ENCODE measurements around the gene PSMA5. TPM values are rescaled to one million over a fixed set of nuclear protein-coding genes. Genes with fewer than 3 reads are reported as not detected.

The PSMA5 gene
- total RNA-seq, 5 donors from 2014 or later (not counting 1 experiment from before 2014, with no cell fraction given), result 41.1 to 91.2 (median 75.5) TPM

DNA sequence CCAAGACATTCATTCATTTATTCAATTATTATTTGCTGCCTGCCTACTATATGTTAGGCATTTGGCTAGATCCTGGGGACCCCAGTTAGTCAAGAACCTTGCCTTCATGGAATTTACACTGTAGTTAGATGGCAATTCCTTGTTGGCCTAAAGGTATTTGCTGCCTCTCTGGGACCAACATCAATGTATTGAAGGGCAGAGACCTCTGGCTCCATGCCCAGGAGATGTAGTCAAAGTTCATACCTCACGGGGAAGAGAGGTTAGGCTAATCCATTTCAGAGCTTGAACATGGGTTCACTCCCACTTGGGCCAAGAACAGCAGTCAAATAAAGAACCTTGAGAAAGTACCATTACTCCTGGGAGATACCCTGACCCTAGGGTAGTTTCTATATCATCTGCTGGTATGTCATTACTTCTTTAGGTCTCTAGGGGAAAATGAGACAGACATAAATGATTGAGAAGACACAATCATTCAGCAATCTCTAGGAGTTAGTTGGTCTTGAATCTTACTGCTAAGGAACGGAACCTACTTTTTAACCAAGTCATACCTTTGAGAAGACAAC lies 60.5 kb downstream of the PSMA5 start:
- H3K27me3 Mint-ChIP-seq, result peaks cover 25 to 33% of the 10 kb centered on the region in 2 donors
- Histone ChIP-seq H3K27ac (ENCODE audit: low read length) (no peak overlapping the region), H3K4me3 (ENCODE audit: control insufficient read depth in 1 of 2, extremely low read depth in 1 of 2, low read length in 1 of 2) (no peak overlapping the region), H3K27me3 (replicated peaks in 1 of 2; ENCODE audit: control insufficient read depth in 2 of 2, extremely low read depth in 1 of 2, insufficient read depth in 2 of 2, low read length in 1 of 2) (peaks cover 0 to 16% of the 10 kb centered on the region in 2 experiments), H3K36me3 (ENCODE audit: control insufficient read depth in 2 of 2, extremely low read depth in 1 of 2, insufficient read depth in 1 of 2, low read length in 1 of 2) (no peaks in the 10 kb centered on the region), H3K9me3 (no peaks in the 10 kb centered on the region), H3K4me1 (ENCODE audit: control insufficient read depth in 1 of 2, extremely low read depth in 1 of 2, insufficient read depth in 2 of 2, low read length in 2 of 2) (no peaks in the 10 kb centered on the region)
- ChIA-PET CTCF (no interaction called here), POLR2A (no interaction called here)
- ATAC-seq (replicated peaks in 1 of 4) (no peak), DNase-seq (no peak)
- 88% methylated on average over 1 of the region's 2 CpGs for WGBS (ENCODE audit: insufficient coverage)
- no peak overlapping the region for H3K27ac Mint-ChIP-seq
- H3K9me3 Mint-ChIP-seq, result no peaks in the 10 kb centered on the region
- H3K36me3 Mint-ChIP-seq, result no peaks in the 10 kb centered on the region
- H3K4me3 Mint-ChIP-seq, result no peak overlapping the region
- H3K4me1 Mint-ChIP-seq, result peaks cover 3 to 4% (median 3%) of the 10 kb centered on the region in 3 donors

DNA sequence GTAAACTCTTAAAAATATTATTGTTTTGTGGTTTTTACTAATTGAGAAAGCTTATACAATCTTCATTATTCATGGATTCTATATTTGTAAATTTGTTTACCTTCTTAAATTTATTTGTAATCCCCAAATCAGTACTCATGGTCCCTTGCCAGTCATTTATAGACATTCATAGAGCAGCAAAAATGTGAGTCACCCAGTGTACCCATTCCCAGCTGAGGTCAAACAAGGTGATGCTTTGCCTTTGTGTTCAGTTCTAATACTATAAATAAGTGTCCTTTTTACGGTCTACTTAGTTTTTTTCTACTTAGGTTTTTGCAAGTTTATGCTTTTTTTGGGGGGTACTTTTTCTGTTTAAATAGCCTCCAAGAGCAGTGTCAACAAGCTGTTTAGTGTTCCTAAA lies 64.6 kb downstream of the PSMA5 start:
- ChIA-PET CTCF (no interaction called here), POLR2A (interaction anchor here in 1 of 2 donors (0.6 kb wide), 1 partner anchor 861 kb away, joined by 4 read pairs; no protein-coding TSS in a partner anchor)
- H3K27ac ChIP-seq (ENCODE audit: low read length), result no peak overlapping the region

DNA sequence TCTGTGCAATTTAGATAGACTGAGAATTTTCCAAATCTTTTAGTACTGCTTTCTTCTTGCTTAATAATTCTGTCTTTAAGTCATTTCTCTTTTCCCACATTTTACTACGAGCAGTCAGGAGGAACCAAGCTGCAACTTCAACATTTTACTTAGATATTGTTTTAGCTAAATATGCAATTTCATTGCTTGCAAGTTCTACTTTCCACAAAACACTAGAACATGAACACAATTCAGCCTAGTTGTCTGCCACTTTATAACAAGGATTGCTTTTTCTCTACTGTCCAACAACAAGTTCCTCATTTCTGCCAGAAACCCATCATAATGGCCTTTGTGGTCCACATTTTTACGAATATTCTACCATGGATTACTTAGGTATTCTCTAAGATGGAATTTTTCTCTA lies 65.2 kb downstream of the PSMA5 start:
- Mint-ChIP-seq H3K27me3 (peaks cover 6 to 11% of the 10 kb centered on the region in 2 donors), H3K4me3 (no peak overlapping the region), H3K36me3 (no peaks in the 10 kb centered on the region), H3K9me3 (no peaks in the 10 kb centered on the region), H3K27ac (no peak overlapping the region), H3K4me1 (no peaks in the 10 kb centered on the region)
- no peak overlapping the region for H3K27ac ChIP-seq (ENCODE audit: low read length)
- peaks cover 0 to 3% of the 10 kb centered on the region in 2 experiments for H3K27me3 ChIP-seq (replicated peaks in 1 of 2; ENCODE audit: control insufficient read depth in 2 of 2, extremely low read depth in 1 of 2, insufficient read depth in 2 of 2, low read length in 1 of 2)
- no peaks in the 10 kb centered on the region for H3K4me1 ChIP-seq (ENCODE audit: control insufficient read depth in 1 of 2, extremely low read depth in 1 of 2, insufficient read depth in 2 of 2, low read length in 2 of 2)
- no peaks in the 10 kb centered on the region for H3K36me3 ChIP-seq (ENCODE audit: control insufficient read depth in 2 of 2, extremely low read depth in 1 of 2, insufficient read depth in 1 of 2, low read length in 1 of 2)
- ChIA-PET POLR2A (interaction anchor here in 1 of 2 donors (0.6 kb wide), 1 partner anchor 861 kb away, joined by 4 read pairs; no protein-coding TSS in a partner anchor), CTCF (no interaction called here)
- H3K9me3 ChIP-seq, result no peaks in the 10 kb centered on the region
- no CpG with 5 or more reads among the region's 2 CpGs for WGBS (ENCODE audit: insufficient coverage)
- no peak for DNase-seq
- no peak overlapping the region for H3K4me3 ChIP-seq (ENCODE audit: control insufficient read depth in 1 of 2, extremely low read depth in 1 of 2, low read length in 1 of 2)
- no peak for ATAC-seq (replicated peaks in 1 of 4)

More for the DNA sequence above, 64.6 kb downstream of the PSMA5 start:
- Mint-ChIP-seq H3K27ac (no peak overlapping the region), H3K4me3 (no peak overlapping the region), H3K36me3 (no peaks in the 10 kb centered on the region), H3K27me3 (peaks cover 10 to 16% of the 10 kb centered on the region in 2 donors), H3K9me3 (no peaks in the 10 kb centered on the region), H3K4me1 (no peaks in the 10 kb centered on the region)
- Histone ChIP-seq H3K36me3 (ENCODE audit: control insufficient read depth in 2 of 2, extremely low read depth in 1 of 2, insufficient read depth in 1 of 2, low read length in 1 of 2) (no peaks in the 10 kb centered on the region), H3K4me3 (ENCODE audit: control insufficient read depth in 1 of 2, extremely low read depth in 1 of 2, low read length in 1 of 2) (no peak overlapping the region), H3K9me3 (no peaks in the 10 kb centered on the region), H3K4me1 (ENCODE audit: control insufficient read depth in 1 of 2, extremely low read depth in 1 of 2, insufficient read depth in 2 of 2, low read length in 2 of 2) (no peaks in the 10 kb centered on the region), H3K27me3 (replicated peaks in 1 of 2; ENCODE audit: control insufficient read depth in 2 of 2, extremely low read depth in 1 of 2, insufficient read depth in 2 of 2, low read length in 1 of 2) (peaks cover 0 to 5% of the 10 kb centered on the region in 2 experiments)
- ATAC-seq (replicated peaks in 1 of 4) (no peak), DNase-seq (no peak)
- WGBS (ENCODE audit: insufficient coverage), result no CpG with 5 or more reads among the region's 1 CpG

- Histone ChIP-seq H3K9me3 (no peaks in the 10 kb centered on the region), H3K36me3 (ENCODE audit: control insufficient read depth in 2 of 2, extremely low read depth in 1 of 2, insufficient read depth in 1 of 2, low read length in 1 of 2) (no peaks in the 10 kb centered on the region), H3K27ac (ENCODE audit: low read length) (no peak overlapping the region), H3K4me1 (ENCODE audit: control insufficient read depth in 1 of 2, extremely low read depth in 1 of 2, insufficient read depth in 2 of 2, low read length in 2 of 2) (no peaks in the 10 kb centered on the region), H3K4me3 (ENCODE audit: control insufficient read depth in 1 of 2, extremely low read depth in 1 of 2, low read length in 1 of 2) (no peak overlapping the region), H3K27me3 (replicated peaks in 1 of 2; ENCODE audit: control insufficient read depth in 2 of 2, extremely low read depth in 1 of 2, insufficient read depth in 2 of 2, low read length in 1 of 2) (peaks cover 0 to 9% of the 10 kb centered on the region in 2 experiments)
- Mint-ChIP-seq H3K36me3 (no peaks in the 10 kb centered on the region), H3K4me3 (no peak overlapping the region), H3K9me3 (no peaks in the 10 kb centered on the region), H3K27me3 (peaks cover 5 to 8% of the 10 kb centered on the region in 2 donors), H3K27ac (no peak overlapping the region), H3K4me1 (peaks cover 3 to 7% (median 4%) of the 10 kb centered on the region in 3 donors)
- DNase-seq, result no peak
- POLR2A ChIA-PET, result no interaction called here
- ATAC-seq (replicated peaks in 1 of 4), result no peak
- 67% methylated on average over 1 of the region's 1 CpG for WGBS (ENCODE audit: insufficient coverage)
- CTCF ChIA-PET, result interaction anchor here in 1 of 2 donors (0.9 kb wide), 1 partner anchor 24 kb away, joined by 3 read pairs; no protein-coding TSS in a partner anchor
Observed at GRCh38 chr1:109357616-109358015, 68.6 kb downstream of the PSMA5 start.

GRCh38 chr1:109356915-109357314 lies 69.3 kb downstream of the PSMA5 start:
- CTCF ChIA-PET, result no interaction called here

DNA sequence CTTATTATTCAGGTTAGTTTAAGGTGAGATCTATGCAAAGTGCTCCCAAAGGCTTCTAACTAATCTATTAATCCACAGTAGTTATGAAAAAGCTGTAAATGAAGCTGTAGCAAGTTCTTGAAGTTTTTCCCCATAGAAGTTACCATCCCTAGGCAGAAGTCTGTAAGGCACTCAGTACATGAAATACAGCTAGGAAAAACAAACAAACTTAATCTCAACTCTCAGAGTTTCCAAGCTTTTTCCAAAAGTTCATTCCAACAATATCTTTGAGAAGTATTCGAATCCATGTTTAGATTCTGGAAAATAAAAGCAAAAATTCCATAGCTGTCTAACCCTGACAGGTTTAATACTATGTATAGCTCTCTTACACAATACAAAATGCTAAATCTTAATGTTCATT lies 69.7 kb downstream of the PSMA5 start:
- CTCF ChIA-PET, result no interaction called here
- Histone ChIP-seq H3K4me3 (ENCODE audit: control insufficient read depth in 1 of 2, extremely low read depth in 1 of 2, low read length in 1 of 2) (no peak overlapping the region), H3K27ac (ENCODE audit: low read length) (no peak overlapping the region), H3K36me3 (ENCODE audit: control insufficient read depth in 2 of 2, extremely low read depth in 1 of 2, insufficient read depth in 1 of 2, low read length in 1 of 2) (no peaks in the 10 kb centered on the region), H3K27me3 (replicated peaks in 1 of 2; ENCODE audit: control insufficient read depth in 2 of 2, extremely low read depth in 1 of 2, insufficient read depth in 2 of 2, low read length in 1 of 2) (peaks cover 0 to 9% of the 10 kb centered on the region in 2 experiments), H3K9me3 (no peaks in the 10 kb centered on the region), H3K4me1 (ENCODE audit: control insufficient read depth in 1 of 2, extremely low read depth in 1 of 2, insufficient read depth in 2 of 2, low read length in 2 of 2) (no peaks in the 10 kb centered on the region)
- POLR2A ChIA-PET, result interaction anchor here in 1 of 2 donors (0.8 kb wide), 1 partner anchor 176 kb away, joined by 3 read pairs; no protein-coding TSS in a partner anchor
- ATAC-seq (replicated peaks in 1 of 4), result no peak
- peaks cover 5 to 8% of the 10 kb centered on the region in 2 donors for H3K27me3 Mint-ChIP-seq
- no peaks in the 10 kb centered on the region for H3K36me3 Mint-ChIP-seq
- H3K4me1 Mint-ChIP-seq, result peaks cover 3 to 7% (median 4%) of the 10 kb centered on the region in 3 donors
- no peak overlapping the region for H3K27ac Mint-ChIP-seq
- H3K4me3 Mint-ChIP-seq, result no peak overlapping the region
- H3K9me3 Mint-ChIP-seq, result no peaks in the 10 kb centered on the region
- WGBS (ENCODE audit: insufficient coverage), result no CpG with 5 or more reads among the region's 1 CpG
- DNase-seq, result no peak

More at GRCh38 chr1:109356915-109357314, 69.3 kb downstream of the PSMA5 start:
- no peak overlapping the region for H3K4me3 ChIP-seq (ENCODE audit: control insufficient read depth in 1 of 2, extremely low read depth in 1 of 2, low read length in 1 of 2)
- POLR2A ChIA-PET, result interaction anchor here in 1 of 2 donors (0.8 kb wide), 1 partner anchor 175 kb away, joined by 3 read pairs; no protein-coding TSS in a partner anchor
- no peak overlapping the region for H3K27ac ChIP-seq (ENCODE audit: low read length)
- no peaks in the 10 kb centered on the region for H3K36me3 ChIP-seq (ENCODE audit: control insufficient read depth in 2 of 2, extremely low read depth in 1 of 2, insufficient read depth in 1 of 2, low read length in 1 of 2)
- H3K4me3 Mint-ChIP-seq, result no peak overlapping the region
- no peak overlapping the region for H3K27ac Mint-ChIP-seq
- DNase-seq (no peak), ATAC-seq (replicated peaks in 1 of 4) (no peak)
- H3K27me3 ChIP-seq (replicated peaks in 1 of 2; ENCODE audit: control insufficient read depth in 2 of 2, extremely low read depth in 1 of 2, insufficient read depth in 2 of 2, low read length in 1 of 2), result peaks cover 0 to 9% of the 10 kb centered on the region in 2 experiments
- H3K27me3 Mint-ChIP-seq, result peaks cover 5 to 8% of the 10 kb centered on the region in 2 donors
- no CpG with 5 or more reads among the region's 1 CpG for WGBS (ENCODE audit: insufficient coverage)
- H3K9me3 Mint-ChIP-seq, result no peaks in the 10 kb centered on the region
- no peaks in the 10 kb centered on the region for H3K36me3 Mint-ChIP-seq
- peaks cover 3 to 7% (median 4%) of the 10 kb centered on the region in 3 donors for H3K4me1 Mint-ChIP-seq
- no peaks in the 10 kb centered on the region for H3K9me3 ChIP-seq
- H3K4me1 ChIP-seq (ENCODE audit: control insufficient read depth in 1 of 2, extremely low read depth in 1 of 2, insufficient read depth in 2 of 2, low read length in 2 of 2), result no peaks in the 10 kb centered on the region
